Epithelial cell of alveolus of lung (primary cell): ENCODE results near the gene DCAF15. TPM values are rescaled to one million over a fixed set of nuclear protein-coding genes. Genes with fewer than 3 reads are reported as not detected.

Experiments used
- total RNA-seq: library from RNA; depleted of rRNA; stranded (reverse); fragments of >200 nt; gene quantifications from 2 replicates; pipeline ENCODE4 v1.2.1, GENCODE V29; 2015

DCAF15 gene, protein sequence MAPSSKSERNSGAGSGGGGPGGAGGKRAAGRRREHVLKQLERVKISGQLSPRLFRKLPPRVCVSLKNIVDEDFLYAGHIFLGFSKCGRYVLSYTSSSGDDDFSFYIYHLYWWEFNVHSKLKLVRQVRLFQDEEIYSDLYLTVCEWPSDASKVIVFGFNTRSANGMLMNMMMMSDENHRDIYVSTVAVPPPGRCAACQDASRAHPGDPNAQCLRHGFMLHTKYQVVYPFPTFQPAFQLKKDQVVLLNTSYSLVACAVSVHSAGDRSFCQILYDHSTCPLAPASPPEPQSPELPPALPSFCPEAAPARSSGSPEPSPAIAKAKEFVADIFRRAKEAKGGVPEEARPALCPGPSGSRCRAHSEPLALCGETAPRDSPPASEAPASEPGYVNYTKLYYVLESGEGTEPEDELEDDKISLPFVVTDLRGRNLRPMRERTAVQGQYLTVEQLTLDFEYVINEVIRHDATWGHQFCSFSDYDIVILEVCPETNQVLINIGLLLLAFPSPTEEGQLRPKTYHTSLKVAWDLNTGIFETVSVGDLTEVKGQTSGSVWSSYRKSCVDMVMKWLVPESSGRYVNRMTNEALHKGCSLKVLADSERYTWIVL
- 13.9 and 25.1 TPM in 2 replicates for total RNA-seq

DNA sequence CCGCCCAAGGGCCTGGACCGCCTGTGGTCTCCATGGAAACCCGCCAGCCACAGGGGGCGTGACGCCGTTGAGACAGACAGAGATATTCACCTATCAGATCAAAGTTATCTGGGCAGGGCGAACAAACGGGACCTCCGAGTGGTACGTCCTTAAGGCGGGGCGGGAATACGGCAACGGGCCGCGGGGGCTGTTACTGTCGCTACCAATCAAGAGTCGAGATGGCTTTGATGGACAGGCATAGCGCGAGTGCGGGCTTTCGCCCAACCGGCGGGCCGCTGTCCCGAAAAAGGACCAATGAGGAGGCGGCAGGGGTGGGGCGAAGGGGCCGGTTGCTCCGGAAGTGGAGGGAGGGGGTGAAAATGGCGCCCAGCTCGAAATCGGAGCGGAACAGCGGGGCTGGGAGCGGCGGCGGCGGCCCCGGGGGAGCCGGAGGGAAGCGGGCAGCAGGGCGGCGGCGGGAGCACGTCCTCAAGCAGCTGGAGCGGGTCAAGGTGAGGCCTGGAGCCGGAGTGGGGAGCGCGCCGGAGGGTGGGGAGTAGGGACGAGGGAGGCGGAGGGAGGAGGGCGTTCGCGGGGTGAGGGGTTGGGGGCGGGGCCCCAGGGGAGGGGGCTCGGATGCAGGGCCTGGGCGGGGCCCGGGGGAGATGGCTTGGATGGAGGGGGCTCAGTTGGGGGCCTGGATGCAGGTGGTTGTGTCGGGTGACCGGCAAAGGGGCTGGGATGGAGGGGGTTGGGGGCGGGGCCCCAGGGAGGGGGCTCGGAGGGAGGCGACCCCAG, at the start of gene DCAF15:
Gene DCAF15, plus strand, starts transcription at position 356 of the 777 bp plus-strand sequence. Its CDS starts 4 bp downstream, at position 360.

DNA sequence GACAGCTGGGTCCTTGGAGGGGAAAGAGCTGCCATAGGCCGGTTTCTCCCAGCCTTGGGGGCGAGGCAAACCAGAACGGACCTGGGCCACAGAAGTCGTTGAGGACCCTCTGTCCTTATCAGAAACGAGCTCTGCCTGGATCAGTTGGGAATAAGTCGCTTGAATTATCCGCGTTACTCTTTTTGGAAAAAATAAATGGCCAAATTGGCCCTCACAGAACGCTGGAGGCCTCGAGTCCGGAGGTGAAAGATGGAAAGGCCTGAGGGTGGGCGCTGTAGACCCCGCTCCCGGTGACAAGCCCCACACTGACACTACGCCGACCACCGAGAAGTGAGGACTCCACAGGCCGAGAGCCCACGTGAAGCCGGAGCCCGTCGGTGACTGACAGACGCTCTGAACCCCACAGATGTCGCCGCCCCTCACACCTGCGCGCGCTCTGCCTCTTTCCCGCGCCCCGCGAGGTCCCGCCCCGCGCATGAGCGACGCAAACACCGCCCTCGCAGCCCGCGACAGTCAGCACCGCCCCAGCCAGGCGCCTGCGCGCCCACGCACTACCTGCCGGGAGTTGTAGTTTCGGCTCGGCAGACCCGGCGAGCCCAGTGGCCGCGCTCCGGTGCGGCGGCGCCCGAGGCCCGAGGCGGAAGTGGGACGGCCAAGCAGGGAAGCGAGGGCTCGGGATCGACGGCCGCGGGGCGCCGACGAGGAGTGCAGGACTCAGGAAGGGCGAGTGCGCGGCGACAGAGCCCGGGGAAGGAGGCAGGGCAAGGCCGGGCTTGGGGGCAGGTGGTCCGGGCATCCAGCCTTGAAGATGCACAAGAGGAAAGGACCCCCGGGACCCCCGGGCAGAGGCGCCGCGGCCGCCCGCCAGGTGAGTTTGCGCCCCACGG, 46.4 kb upstream of the DCAF15 start, which contains the start of the genes BRME1 and CC2D1A:
Gene BRME1, minus strand, starts transcription at position 484 of the 887 bp plus-strand sequence. CDS start 1,225 bp downstream, outside the sequence.
Gene CC2D1A, plus strand, starts transcription at position 568 of the 887 bp plus-strand sequence. Its CDS starts 241 bp downstream, at position 809.

DNA sequence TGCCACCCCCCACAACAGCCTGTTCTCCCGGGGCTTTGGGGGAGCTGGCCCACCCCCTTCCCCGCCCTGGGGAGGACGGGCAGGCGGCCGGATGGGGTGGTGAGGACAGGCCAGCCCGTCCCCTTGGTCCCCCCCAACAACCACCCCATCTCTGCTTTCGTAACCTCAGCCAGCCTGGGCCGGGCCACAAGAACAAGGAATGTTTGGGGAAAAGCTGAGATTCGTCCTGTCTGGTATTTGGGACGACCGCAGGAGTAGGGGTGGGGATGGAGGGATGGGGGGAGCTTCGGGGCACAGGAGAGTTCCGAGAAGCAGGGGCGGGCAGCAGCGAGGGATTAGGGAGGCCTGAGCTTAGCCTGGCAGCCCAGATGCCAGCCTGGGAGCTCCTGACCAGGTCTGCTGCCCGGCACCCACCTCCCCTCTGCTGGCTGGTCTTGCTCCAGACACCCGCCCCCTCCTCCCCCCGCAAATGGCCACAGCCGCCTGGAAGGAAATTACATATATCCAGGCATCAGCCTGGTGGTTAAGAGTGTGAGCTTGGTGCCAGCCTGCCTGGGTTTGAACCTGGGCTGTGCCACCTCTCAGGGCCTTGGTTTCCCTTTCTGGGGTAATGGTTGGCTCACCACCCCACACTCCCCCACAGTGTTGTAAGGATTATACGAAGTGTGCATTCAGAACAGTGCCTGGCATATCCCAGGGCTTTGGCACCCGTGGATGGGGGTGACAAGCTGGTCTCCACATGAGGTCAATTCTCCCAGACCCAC, 13.8 kb upstream of the DCAF15 start, which contains the start of gene PODNL1:
Gene PODNL1, minus strand, starts transcription at position 117 of the 764 bp plus-strand sequence. CDS start 236 bp downstream, outside the sequence.

DNA sequence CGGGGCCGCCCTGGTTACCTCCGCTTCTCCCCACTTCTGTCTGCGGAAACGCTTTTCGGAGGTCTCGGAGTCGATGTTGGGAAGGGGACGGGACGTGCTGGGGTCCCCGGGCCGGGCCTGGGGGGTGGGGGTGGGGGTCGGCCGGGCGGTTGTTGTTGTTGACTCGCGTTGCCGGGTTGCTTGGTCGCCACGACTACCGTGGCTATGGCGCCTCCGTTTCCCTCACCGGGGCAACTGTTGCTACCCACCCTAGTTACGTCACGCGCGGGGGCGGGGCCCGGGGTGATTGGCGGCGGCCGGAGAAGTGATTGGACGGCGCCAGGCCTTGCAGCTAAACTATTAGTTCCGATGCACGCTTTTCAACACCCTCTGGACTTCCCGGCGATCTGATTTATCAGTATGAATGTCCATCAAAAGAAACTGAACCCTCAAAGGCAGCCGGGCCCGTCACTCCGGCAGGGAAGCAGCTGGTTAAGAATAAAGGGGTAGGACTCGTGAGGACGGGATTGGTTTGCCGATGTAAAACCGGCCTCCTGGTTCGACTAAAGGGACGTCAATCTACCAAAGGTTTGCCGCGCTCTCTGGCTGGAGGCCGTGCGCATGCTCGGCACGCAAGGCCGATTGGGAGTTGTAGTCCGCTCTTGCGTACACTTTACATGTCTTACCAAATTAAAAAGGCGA, 53.9 kb downstream of the DCAF15 start, which contains the start of gene RFX1:
Gene RFX1, minus strand, starts transcription at position 236 of the 681 bp plus-strand sequence. CDS start 12,477 bp downstream, outside the sequence.

Other genes starting within 250 kb of the DCAF15 start
- gene MRI1, start 188.0 kb upstream of the DCAF15 start, total RNA-seq = 18.2 and 48.1 TPM in 2 replicates
- gene C19orf53, start 178.1 kb upstream of the DCAF15 start, total RNA-seq = 173 and 267 TPM in 2 replicates
- gene ZSWIM4, start 157.1 kb upstream of the DCAF15 start, total RNA-seq = 12.8 and 18.3 TPM in 2 replicates
- not detected in 2 replicates for gene NANOS3, start 75.4 kb upstream of the DCAF15 start, total RNA-seq
- gene BRME1, start 46.4 kb upstream of the DCAF15 start, total RNA-seq = 0.26 TPM in 1 of 2 replicates, not detected in the other
- 15.9 and 26.7 TPM in 2 replicates for gene CC2D1A, start 46.3 kb upstream of the DCAF15 start, total RNA-seq
- 1.7 and 38.1 TPM in 2 replicates for gene PODNL1, start 14.1 kb upstream of the DCAF15 start, total RNA-seq
- 5.2 and 6.9 TPM in 2 replicates for gene RFX1, start 53.8 kb downstream of the DCAF15 start, total RNA-seq
- not detected in 2 replicates for gene RLN3, start 75.6 kb downstream of the DCAF15 start, total RNA-seq
- 2.9 and 11.6 TPM in 2 replicates for gene IL27RA, start 79.3 kb downstream of the DCAF15 start, total RNA-seq
- gene PALM3, start 109.6 kb downstream of the DCAF15 start, total RNA-seq = 0.39 TPM in 1 of 2 replicates, not detected in the other
- 1.2 and 1.8 TPM in 2 replicates for gene MISP3, start 120.3 kb downstream of the DCAF15 start, total RNA-seq
- not detected in 2 replicates for gene C19orf67, start 133.3 kb downstream of the DCAF15 start, total RNA-seq
- gene SAMD1, start 138.2 kb downstream of the DCAF15 start, total RNA-seq = 36.0 and 48.6 TPM in 2 replicates
- 67.5 and 75.4 TPM in 2 replicates for gene PRKACA, start 165.3 kb downstream of the DCAF15 start, total RNA-seq
- 14.6 and 26.4 TPM in 2 replicates for gene ASF1B, start 184.1 kb downstream of the DCAF15 start, total RNA-seq